ENCODE results near the gene SP140L. TPM values are rescaled to one million over a fixed set of nuclear protein-coding genes. Genes with fewer than 3 reads are reported as not detected.

SP140L gene
- total RNA-seq, 2 experiments from 2014 or later, result 95.1 to 101 TPM

DNA sequence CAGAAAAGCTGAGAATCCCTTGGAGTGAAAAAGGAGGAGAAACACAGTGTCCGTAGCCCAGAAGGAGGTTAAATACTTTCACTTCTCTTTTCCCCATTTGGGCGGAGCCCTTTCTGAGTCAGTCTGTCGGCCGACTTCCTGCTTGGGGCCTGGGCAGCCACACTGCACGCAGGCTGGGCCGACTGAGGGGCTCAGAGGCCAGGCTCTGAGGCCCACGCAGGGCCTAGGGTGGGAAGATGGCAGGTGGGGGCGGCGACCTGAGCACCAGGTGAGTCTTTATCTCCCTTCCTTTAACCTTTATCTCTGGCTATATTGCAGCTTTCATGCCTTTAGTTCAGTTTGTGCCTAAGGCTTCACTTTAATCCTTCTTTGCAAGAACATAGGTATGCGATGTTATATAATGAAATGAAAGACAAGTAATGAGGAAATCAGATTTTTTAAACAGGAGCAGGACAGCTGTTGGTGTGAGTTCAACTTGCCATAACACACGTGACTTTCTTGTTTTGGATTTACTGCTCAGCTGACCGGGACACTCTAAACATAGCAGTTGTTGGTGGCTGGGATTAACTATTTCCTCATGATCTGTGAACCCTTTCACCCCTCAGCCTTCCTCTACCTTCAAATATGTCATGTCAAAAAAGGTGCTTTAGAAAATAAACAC lies 89.2 kb downstream of the SP140L start, which contains the start of gene SP100:
SP100 (plus strand) TSS at position 141 of the 661 bp plus-strand sequence; CDS start at position 237, 96 bp downstream.
- peaks cover 6% of the 10 kb centered on the region for H3K9me3 Mint-ChIP-seq
- peaks cover 64% of the 10 kb centered on the region for H3K36me3 Mint-ChIP-seq (ENCODE audit: low read depth)
- peak within 1 kb of the TSS; percentile 100 for H3K27ac Mint-ChIP-seq
- peak; percentile 90 for DNase-seq
- peaks cover 70% of the 10 kb centered on the region for H3K4me1 Mint-ChIP-seq
- H3K4me3 Mint-ChIP-seq, result peak within 1 kb of the TSS; percentile 94
- ChIA-PET CTCF (interaction anchor here (1.0 to 1.9 kb wide), 5 partner anchors 29 to 209 kb away, joined by 3 to 4 read pairs (median 3); no protein-coding TSS in a partner anchor), POLR2A (no interaction called here)
- H3K27me3 Mint-ChIP-seq, result no peaks in the 10 kb centered on the region

DNA sequence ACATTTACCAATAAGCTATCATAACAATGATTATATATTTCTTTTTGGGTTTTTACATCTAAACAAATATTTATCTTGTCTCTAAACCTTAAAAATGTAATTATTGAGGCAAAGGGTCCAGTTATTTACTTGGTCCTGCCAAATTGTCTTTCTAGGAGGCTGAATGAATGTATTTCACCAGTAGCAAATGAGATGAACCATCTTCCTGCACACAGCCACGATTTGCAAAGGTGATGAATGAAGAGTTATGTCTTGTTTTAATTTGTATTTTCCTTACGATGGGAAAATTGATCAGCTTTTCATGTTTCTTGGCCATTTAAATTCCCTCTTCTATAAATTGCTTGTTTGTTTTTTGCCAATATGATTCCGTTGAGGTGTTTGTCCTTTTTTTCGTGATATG lies 90.4 kb downstream of the SP140L start:
- peak overlapping the region; percentile 75 for H3K27ac Mint-ChIP-seq
- CTCF ChIA-PET, result interaction anchor here (0.7 to 1.7 kb wide), 4 partner anchors 10 to 69 kb away, joined by 3 to 7 read pairs (median 3); no protein-coding TSS in a partner anchor
- H3K4me1 Mint-ChIP-seq, result peaks cover 74% of the 10 kb centered on the region
- peak overlapping the region; percentile 94 for H3K4me3 Mint-ChIP-seq
- H3K9me3 Mint-ChIP-seq, result peaks cover 6% of the 10 kb centered on the region
- DNase-seq, result no peak
- POLR2A ChIA-PET, result interaction anchor here (1.0 kb wide), 1 partner anchor 198 kb away, joined by 6 read pairs; the partner anchor contains the start of gene SP110
- no peaks in the 10 kb centered on the region for H3K27me3 Mint-ChIP-seq
- H3K36me3 Mint-ChIP-seq (ENCODE audit: low read depth), result peaks cover 72% of the 10 kb centered on the region

- peaks cover under 1% of the 10 kb centered on the region for H3K9me3 Mint-ChIP-seq
- H3K27me3 Mint-ChIP-seq, result no peaks in the 10 kb centered on the region
- CTCF ChIA-PET, result interaction anchor here (1.1 to 1.7 kb wide), 2 partner anchors 11 to 12 kb away, joined by 3 to 7 read pairs; no protein-coding TSS in a partner anchor
- H3K4me3 Mint-ChIP-seq, result peak overlapping the region; percentile 94
- H3K36me3 Mint-ChIP-seq (ENCODE audit: low read depth), result peaks cover 74% of the 10 kb centered on the region
- peaks cover 70% of the 10 kb centered on the region for H3K4me1 Mint-ChIP-seq
- DNase-seq, result no peak
- H3K27ac Mint-ChIP-seq, result peak overlapping the region; percentile 72
- POLR2A ChIA-PET, result interaction anchor here (0.9 kb wide), 1 partner anchor 100 kb away, joined by 3 read pairs; no protein-coding TSS in a partner anchor
These were observed 91.5 kb downstream of the SP140L start for GRCh38 chr2:230418341-230419016.

DNA sequence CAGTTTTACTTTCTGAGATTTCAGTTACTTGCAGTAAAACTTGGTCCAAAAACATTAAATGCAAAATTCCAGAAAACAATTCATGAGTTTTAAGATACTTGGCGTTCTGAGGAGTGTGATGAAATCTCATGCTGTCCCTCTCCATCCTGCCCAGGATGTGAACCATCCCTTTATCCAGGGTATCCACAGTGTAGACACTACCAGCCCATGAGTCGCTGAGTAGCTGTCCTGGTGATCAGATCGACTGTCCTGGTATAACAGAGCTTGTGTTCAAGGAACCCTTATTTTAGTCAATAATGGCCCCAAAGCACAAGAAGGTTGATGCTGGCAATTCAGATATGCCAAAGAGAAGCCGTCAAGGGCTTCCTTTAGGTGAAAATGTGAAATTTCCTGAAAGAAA lies 92.2 kb downstream of the SP140L start:
- POLR2A ChIA-PET, result no interaction called here
- CTCF ChIA-PET, result no interaction called here
- H3K36me3 Mint-ChIP-seq (ENCODE audit: low read depth), result peaks cover 80% of the 10 kb centered on the region
- peak overlapping the region; percentile 63 for H3K27ac Mint-ChIP-seq
- H3K4me1 Mint-ChIP-seq, result peaks cover 70% of the 10 kb centered on the region
- no peak for DNase-seq
- H3K4me3 Mint-ChIP-seq, result peak overlapping the region; percentile 94
- no peaks in the 10 kb centered on the region for H3K27me3 Mint-ChIP-seq
- H3K9me3 Mint-ChIP-seq, result no peaks in the 10 kb centered on the region

DNA sequence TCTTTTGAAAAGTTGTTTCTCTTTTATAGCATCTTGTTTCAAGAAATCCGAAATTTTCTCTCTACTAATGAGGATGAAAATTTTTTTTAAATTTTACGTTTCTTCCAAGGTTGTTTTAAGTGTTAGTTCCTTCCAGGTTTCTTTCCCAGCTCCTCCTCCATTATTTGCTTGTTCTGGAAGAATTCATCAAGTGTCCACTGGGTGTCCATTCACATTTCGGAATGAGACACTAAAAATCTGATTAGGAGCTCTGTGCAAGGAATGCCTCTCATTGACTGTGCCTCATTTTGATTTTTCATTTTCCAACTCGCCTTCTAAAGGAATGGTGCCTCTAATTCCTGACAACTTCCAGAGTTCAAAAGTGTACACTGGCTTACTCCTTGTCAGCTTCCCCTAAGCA lies 95.2 kb downstream of the SP140L start:
- Mint-ChIP-seq H3K36me3 (ENCODE audit: low read depth) (peaks cover 90% of the 10 kb centered on the region), H3K4me3 (peak overlapping the region; percentile 26), H3K27me3 (no peaks in the 10 kb centered on the region), H3K27ac (no peak overlapping the region), H3K9me3 (peaks cover 2% of the 10 kb centered on the region), H3K4me1 (peaks cover 81% of the 10 kb centered on the region)
- CTCF ChIA-PET, result no interaction called here
- DNase-seq, result no peak
- POLR2A ChIA-PET, result no interaction called here

- H3K4me1 Mint-ChIP-seq, result peaks cover 83% of the 10 kb centered on the region
- ChIA-PET CTCF (interaction anchor here (1.2 kb wide), 1 partner anchor 98 kb away, joined by 3 read pairs; no protein-coding TSS in a partner anchor), POLR2A (no interaction called here)
- peak overlapping the region; percentile 2 for H3K4me3 Mint-ChIP-seq
- DNase-seq, result no peak
- peaks cover 90% of the 10 kb centered on the region for H3K36me3 Mint-ChIP-seq (ENCODE audit: low read depth)
- no peak overlapping the region for H3K27ac Mint-ChIP-seq
- no peaks in the 10 kb centered on the region for H3K27me3 Mint-ChIP-seq
- H3K9me3 Mint-ChIP-seq, result peaks cover 2% of the 10 kb centered on the region
These were observed 97.0 kb downstream of the SP140L start for GRCh38 chr2:230423851-230424458.

DNA sequence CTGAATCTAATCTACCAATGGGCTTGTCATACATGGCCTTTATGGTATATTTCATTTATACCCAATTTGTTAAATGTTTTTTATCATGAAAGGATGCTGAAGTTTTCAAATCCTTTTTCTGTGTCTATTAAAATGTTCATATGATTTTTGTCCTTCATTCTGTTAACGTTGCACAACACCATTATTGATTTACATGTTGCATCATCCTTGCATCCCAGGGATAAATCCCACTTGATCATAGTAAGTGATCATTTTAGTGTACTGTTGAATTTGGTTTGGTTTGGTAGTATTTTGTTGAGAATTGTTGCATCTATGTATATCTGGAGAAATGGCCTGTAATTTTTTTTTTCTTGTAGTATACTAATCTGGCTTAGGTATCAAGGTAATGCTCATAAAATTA lies 98.4 kb downstream of the SP140L start:
- Mint-ChIP-seq H3K4me3 (no peak overlapping the region), H3K27ac (no peak overlapping the region), H3K36me3 (ENCODE audit: low read depth) (peaks cover 90% of the 10 kb centered on the region), H3K4me1 (peaks cover 81% of the 10 kb centered on the region), H3K27me3 (no peaks in the 10 kb centered on the region), H3K9me3 (peaks cover 8% of the 10 kb centered on the region)
- POLR2A ChIA-PET, result no interaction called here
- CTCF ChIA-PET, result no interaction called here
- DNase-seq, result no peak

DNA sequence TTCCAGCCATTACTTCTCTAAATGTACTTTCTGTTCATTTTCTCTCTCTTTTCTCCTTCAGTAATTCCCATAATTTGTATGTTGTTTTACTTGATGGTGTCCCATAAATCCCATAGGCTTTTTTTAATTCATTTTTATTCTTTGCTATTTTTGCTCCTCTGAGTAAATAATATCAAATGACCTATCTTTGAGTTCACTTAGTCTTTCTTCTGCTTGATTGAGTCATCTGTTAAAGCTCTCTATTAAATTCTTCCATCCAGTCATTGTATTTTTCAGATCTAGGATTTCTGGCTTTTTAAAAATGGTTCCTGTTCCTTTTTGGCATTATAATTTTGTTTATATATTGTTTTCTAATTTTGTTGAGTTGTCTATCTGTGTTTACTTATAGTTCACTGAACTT lies 102.5 kb downstream of the SP140L start:
- no peak for DNase-seq
- POLR2A ChIA-PET, result no interaction called here
- CTCF ChIA-PET, result interaction anchor here (1.7 kb wide), 1 partner anchor 12 kb away, joined by 7 read pairs; no protein-coding TSS in a partner anchor
- H3K4me3 Mint-ChIP-seq, result no peak overlapping the region
- H3K9me3 Mint-ChIP-seq, result peaks cover 17% of the 10 kb centered on the region
- no peak overlapping the region for H3K27ac Mint-ChIP-seq
- peaks cover 70% of the 10 kb centered on the region for H3K4me1 Mint-ChIP-seq
- no peaks in the 10 kb centered on the region for H3K27me3 Mint-ChIP-seq
- H3K36me3 Mint-ChIP-seq (ENCODE audit: low read depth), result peaks cover 91% of the 10 kb centered on the region

DNA sequence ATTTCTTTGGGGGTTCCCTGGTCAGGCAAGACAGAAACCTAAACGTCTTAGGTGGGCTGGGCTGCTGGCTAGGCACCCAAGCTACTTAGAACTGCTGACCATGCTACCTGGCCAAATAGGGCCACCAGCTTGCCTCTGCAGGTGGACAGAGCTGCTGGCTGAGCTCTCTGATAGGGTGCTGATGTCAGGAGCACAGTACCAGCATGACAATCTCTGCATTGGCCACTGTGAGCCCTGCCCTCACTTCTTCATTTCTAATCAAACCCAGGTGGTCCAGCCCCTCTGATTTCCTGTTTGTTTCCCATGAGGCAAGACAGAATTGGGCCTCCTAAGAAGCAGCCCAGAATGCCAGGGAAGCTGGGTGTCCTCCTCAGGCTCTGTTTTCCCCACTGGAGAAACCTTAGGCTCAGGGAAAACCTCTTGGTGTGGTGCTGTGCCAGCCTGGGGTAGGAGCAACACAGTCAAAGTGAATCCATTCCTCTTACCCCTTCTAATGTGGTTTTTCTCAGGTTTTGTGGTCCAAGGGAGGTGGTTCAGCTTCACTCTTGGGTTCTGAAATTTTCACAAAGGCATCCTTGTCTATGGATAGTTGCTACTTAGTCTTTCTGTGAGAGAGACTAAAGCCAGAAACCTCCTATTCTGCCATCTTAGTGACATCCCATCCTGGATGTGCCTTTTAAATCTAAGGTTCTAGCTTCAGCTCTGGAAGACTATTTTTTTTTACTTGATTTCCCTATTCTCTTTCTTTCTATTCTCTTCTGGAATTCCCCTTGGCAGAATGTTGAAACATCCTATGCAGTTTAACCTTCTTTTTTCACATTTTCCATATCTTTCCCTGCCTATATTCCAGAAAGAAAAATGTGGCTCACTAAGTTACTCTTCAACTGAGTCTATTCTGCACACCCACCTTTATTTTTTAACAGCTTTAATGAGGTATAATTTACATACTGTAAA lies 104.2 kb downstream of the SP140L start:
- ChIA-PET POLR2A (no interaction called here), CTCF (interaction anchor here (0.6 to 1.7 kb wide), 4 partner anchors 14 to 233 kb away, joined by 3 to 7 read pairs (median 3); no protein-coding TSS in a partner anchor)
- Mint-ChIP-seq H3K4me1 (peaks cover 62% of the 10 kb centered on the region), H3K36me3 (ENCODE audit: low read depth) (peaks cover 90% of the 10 kb centered on the region), H3K27me3 (no peaks in the 10 kb centered on the region), H3K4me3 (peak overlapping the region; percentile 8), H3K27ac (peak overlapping the region; percentile 26), H3K9me3 (peaks cover 31% of the 10 kb centered on the region)
- no peak for DNase-seq

DNA sequence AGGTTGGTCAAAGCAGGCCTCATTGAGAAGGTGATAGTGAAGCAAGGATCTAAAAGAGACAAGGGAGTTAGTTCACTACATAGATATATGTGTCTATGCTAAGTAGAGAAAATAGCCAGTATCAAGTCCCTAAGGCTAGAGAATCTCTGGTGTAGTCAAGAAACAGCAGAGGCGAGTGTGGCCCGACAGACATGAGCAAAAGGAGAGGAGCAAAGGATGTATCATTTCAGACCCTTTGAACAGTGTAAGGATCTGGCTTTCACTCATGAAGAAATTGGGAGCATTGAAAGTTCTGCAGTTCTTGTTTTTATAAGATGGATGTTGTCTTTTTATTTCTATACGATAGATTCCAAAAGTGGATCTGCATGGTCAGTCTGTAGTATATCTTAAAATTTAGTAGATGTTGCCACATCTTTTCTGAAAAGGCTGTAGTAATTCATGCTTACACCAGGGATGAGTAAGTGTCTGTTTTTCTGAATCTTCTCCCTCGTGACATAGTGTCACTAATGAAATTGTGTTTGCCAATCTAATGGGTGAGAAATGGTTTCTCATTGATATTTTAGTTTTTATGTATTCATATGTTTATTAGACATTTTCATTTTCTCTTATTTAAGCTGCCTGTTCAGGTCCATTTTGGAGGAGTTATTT lies 107.8 kb downstream of the SP140L start:
- CTCF ChIA-PET, result interaction anchor here (0.9 to 1.6 kb wide), 2 partner anchors 10 to 31 kb away, joined by 3 to 4 read pairs; no protein-coding TSS in a partner anchor
- H3K4me1 Mint-ChIP-seq, result peaks cover 56% of the 10 kb centered on the region
- POLR2A ChIA-PET, result no interaction called here
- H3K27ac Mint-ChIP-seq, result peak overlapping the region; percentile 7
- H3K4me3 Mint-ChIP-seq, result no peak overlapping the region
- no peaks in the 10 kb centered on the region for H3K27me3 Mint-ChIP-seq
- no peak for DNase-seq
- peaks cover 89% of the 10 kb centered on the region for H3K36me3 Mint-ChIP-seq (ENCODE audit: low read depth)
- peaks cover 34% of the 10 kb centered on the region for H3K9me3 Mint-ChIP-seq

DNA sequence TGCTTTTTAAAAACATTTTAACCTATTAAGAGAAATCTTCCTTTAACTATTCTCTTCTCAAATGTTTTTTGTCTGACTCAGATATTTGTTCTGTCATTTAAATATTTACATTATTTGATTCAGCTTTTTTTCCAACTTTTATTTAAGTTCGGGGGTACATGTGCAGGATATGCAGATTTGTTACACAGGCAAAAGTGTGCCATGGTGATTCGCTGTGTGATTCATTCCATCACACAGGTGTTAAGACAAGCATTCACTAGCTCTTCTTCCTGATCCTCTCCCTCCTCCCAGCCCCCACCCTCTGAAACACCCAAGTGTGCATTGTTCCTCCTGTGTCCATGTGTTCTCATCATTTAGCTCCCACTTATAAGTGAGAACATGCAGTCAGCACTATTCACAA lies 108.4 kb downstream of the SP140L start:
- ChIA-PET POLR2A (no interaction called here), CTCF (interaction anchor here (0.9 to 1.6 kb wide), 2 partner anchors 9 to 31 kb away, joined by 3 to 4 read pairs; no protein-coding TSS in a partner anchor)

More for the DNA sequence above, 108.4 kb downstream of the SP140L start:
- peaks cover 53% of the 10 kb centered on the region for H3K4me1 Mint-ChIP-seq
- no peak for DNase-seq
- H3K27me3 Mint-ChIP-seq, result no peaks in the 10 kb centered on the region
- no peak overlapping the region for H3K27ac Mint-ChIP-seq
- H3K9me3 Mint-ChIP-seq, result peaks cover 30% of the 10 kb centered on the region
- no peak overlapping the region for H3K4me3 Mint-ChIP-seq
- H3K36me3 Mint-ChIP-seq (ENCODE audit: low read depth), result peaks cover 85% of the 10 kb centered on the region
